MCF 10A (cell line): ENCODE data around the gene ARL6IP1. TPM values are rescaled to one million over a fixed set of nuclear protein-coding genes. Genes with fewer than 3 reads are reported as not detected.

Experiments used
- BruUV-seq: library from RNA; stranded (reverse); fragments of 400-500 nt; replicated peaks from 2 replicates; lab custom pipeline; 2021; lab: Mats Ljungman, UMichigan
- CTCF ChIA-PET: fragments of 300-600 bp; sonication (Branson Sonifier 250); formaldehyde crosslinking; extraction: SDS; loops from one replicate; lab custom pipeline; 2021; ENCODE audit warnings: antibody characterized with exemption, inconsistent platforms; lab: Yijun Ruan, JAX
- POLR2A ChIA-PET: fragments of 300-600, 350-650 bp; sonication (Branson Sonifier 250); formaldehyde crosslinking; extraction: SDS; loops from one replicate; lab custom pipeline; 2020; ENCODE audit warnings: antibody characterized with exemption, inconsistent platforms; lab: Yijun Ruan, JAX
- DNase-seq: peaks from one replicate; pipeline ENCODE4 v3.0.0-alpha.2; 2018; ENCODE audit not compliant: unreplicated experiment
- H3K27ac Mint-ChIP-seq: one replicate; pipeline ENCODE4 v1.8.0; 2022; ENCODE audit warnings: mild to moderate bottlenecking, low read depth, mixed read lengths; ENCODE audit not compliant: unreplicated experiment
- H3K27me3 Mint-ChIP-seq: one replicate; pipeline ENCODE4 v1.8.0; 2022; ENCODE audit warnings: mixed read lengths; ENCODE audit not compliant: insufficient read depth, unreplicated experiment
- H3K36me3 Mint-ChIP-seq: one replicate; pipeline ENCODE4 v1.8.0; 2022; ENCODE audit warnings: mild to moderate bottlenecking, moderate library complexity, mixed read lengths; ENCODE audit not compliant: insufficient read depth, unreplicated experiment
- H3K4me1 Mint-ChIP-seq: one replicate; pipeline ENCODE4 v1.8.0; 2022; ENCODE audit warnings: mixed read lengths; ENCODE audit not compliant: insufficient read depth, unreplicated experiment
- H3K4me3 Mint-ChIP-seq: one replicate; pipeline ENCODE4 v1.8.0; 2022; ENCODE audit warnings: mild to moderate bottlenecking, moderate library complexity, mixed read lengths; ENCODE audit not compliant: unreplicated experiment
- H3K9me3 Mint-ChIP-seq: one replicate; pipeline ENCODE4 v1.8.0; 2022; ENCODE audit warnings: mixed read lengths; ENCODE audit not compliant: unreplicated experiment
- intact Hi-C: fragments of 100-400 bp; cut with micrococcal nuclease; formaldehyde crosslinking; loops from 2 replicates; pipeline ENCODE4 v1.14.1; 2022
- total RNA-seq: library from RNA; stranded (reverse); gene quantifications from 2 replicates; pipeline ENCODE4 v1.2.3, GENCODE V29; 2022
- TF ChIP-seq, protein P1 (sequence below): fragments of 200-600 bp; IDR thresholded peaks from one replicate; pipeline ENCODE4 v1.8.0; 2022; ENCODE audit warnings: antibody characterized with exemption, mild to moderate bottlenecking; ENCODE audit not compliant: unreplicated experiment

Gene ARL6IP1
- total RNA-seq, 1 experiment from 2014 or later, result 120 TPM

DNA sequence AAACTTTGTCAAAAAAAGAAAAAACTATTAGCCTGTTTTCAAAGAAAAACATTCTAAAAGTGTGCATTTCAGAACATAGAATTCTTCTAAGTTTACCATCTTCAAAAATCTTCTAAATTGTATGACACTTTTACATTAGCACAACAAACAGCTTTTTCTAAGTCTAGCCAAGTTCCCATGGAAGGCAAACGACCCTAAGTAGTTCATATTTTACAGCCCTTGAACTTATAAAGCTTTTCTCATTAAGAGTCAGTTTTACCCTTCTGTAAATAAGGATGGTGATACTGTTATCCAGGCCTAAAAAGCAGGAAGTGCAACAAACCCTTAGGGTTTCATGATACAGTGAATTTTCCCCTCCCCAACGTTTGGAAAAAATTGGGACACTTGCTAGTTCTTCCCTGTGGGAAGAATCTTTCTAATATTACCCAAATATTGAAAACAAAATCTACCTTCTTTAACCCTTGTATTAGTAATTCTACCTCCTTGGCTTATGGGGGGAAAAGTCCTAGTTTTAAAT, 4.0 kb upstream of the ARL6IP1 start:
- POLR2A ChIA-PET, result interaction anchor here (0.8 to 10.1 kb wide), 7 partner anchors 10 to 37 kb away, joined by 3 to 238 read pairs (median 4); partner anchors contain the start of gene RPS15A
- H3K4me3 Mint-ChIP-seq, result no peak overlapping the region
- intact Hi-C loops, result no loop called here
- TF ChIP-seq, protein P1, sequence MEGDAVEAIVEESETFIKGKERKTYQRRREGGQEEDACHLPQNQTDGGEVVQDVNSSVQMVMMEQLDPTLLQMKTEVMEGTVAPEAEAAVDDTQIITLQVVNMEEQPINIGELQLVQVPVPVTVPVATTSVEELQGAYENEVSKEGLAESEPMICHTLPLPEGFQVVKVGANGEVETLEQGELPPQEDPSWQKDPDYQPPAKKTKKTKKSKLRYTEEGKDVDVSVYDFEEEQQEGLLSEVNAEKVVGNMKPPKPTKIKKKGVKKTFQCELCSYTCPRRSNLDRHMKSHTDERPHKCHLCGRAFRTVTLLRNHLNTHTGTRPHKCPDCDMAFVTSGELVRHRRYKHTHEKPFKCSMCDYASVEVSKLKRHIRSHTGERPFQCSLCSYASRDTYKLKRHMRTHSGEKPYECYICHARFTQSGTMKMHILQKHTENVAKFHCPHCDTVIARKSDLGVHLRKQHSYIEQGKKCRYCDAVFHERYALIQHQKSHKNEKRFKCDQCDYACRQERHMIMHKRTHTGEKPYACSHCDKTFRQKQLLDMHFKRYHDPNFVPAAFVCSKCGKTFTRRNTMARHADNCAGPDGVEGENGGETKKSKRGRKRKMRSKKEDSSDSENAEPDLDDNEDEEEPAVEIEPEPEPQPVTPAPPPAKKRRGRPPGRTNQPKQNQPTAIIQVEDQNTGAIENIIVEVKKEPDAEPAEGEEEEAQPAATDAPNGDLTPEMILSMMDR, result no peak
- no peaks in the 10 kb centered on the region for H3K9me3 Mint-ChIP-seq
- H3K36me3 Mint-ChIP-seq, result peaks cover 78% of the 10 kb centered on the region
- CTCF ChIA-PET, result interaction anchor here (1.1 to 2.9 kb wide), 5 partner anchors 12 to 178 kb away, joined by 3 to 15 read pairs (median 5); partner anchors contain the start of gene TMC7
- DNase-seq, result no peak
- H3K27me3 Mint-ChIP-seq, result no peaks in the 10 kb centered on the region
- peak overlapping the region; percentile 17 for H3K27ac Mint-ChIP-seq
- no TSS peak for BruUV-seq
- peaks cover 15% of the 10 kb centered on the region for H3K4me1 Mint-ChIP-seq

DNA sequence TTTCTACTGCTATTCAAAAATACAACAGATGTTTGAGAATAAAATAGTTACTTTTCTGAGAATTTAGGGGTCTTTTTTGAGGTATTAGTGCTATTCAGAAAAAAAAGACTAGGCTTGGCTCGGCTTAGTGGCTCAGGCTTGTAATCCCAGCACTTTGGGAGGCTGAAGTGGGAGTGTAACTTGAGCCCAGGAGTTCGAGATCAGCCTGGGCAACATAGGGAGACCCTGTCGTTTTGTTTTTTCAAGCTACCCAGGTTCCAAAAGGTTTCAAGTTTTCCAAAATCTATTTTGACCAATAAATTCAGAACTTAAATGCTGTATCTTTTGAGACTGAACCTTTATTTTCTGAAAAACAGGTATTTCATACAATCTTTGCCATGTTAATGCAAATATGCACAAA, 3.2 kb upstream of the ARL6IP1 start:
- H3K4me3 Mint-ChIP-seq, result peak overlapping the region; percentile 17
- no peaks in the 10 kb centered on the region for H3K9me3 Mint-ChIP-seq
- H3K27ac Mint-ChIP-seq, result peak overlapping the region; percentile 29
- CTCF ChIA-PET, result interaction anchor here (0.7 to 2.9 kb wide), 10 partner anchors 13 to 179 kb away, joined by 3 to 15 read pairs (median 4); partner anchors contain the start of genes RPS15A and TMC7
- peaks cover 22% of the 10 kb centered on the region for H3K4me1 Mint-ChIP-seq
- H3K36me3 Mint-ChIP-seq, result peaks cover 71% of the 10 kb centered on the region
- intact Hi-C loops, result loop anchor here (5.0 kb wide), 2 partner anchors 123 to 263 kb away; partner anchors contain the start of genes COQ7 and SMG1
- TF ChIP-seq, protein P1, result no peak
- BruUV-seq, result no TSS peak
- H3K27me3 Mint-ChIP-seq, result no peaks in the 10 kb centered on the region
- POLR2A ChIA-PET, result interaction anchor here (0.8 to 10.1 kb wide), 6 partner anchors 9 to 158 kb away, joined by 3 to 238 read pairs (median 4); partner anchors contain the start of gene RPS15A
- DNase-seq, result no peak

DNA sequence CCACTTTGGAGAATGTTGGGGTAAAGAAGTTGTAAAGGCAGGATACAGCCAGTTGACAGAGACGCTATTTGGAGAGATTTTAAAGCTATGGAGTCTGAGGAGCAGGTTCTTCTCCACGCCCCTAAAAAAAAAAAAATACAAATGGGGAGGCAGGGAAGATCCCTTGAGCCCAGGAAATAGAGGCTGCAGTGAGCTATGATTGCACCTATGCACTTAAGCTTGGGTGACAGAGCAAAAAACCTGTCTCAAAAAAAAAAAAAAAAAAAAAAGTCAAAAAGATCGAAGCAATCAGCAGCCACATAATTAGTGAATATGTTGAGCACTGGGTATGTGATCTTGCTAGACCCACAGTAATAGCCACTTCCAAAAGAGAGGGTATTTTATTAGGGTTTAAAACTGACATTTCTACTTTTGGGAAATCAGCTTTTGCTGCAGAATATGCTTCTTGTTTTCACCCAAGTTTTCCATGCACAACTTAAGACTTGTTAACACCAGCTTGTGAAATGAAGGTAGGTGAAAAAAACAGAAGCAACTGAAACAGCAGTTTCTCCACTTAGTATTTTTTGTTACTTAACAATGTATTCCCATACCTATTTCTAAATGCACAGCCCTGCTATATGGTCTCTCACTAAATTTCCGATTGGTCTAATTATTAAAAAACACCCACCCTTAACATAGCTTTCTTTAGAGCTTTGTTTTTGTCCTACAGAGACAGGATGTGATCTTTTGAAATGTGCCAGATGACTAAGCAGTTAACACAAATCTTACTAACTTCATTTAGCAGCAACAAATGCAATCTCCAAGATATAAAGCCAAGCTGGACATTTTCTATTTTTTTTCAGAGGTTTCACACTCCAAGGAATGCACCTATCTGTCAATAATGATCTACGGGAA, 2.5 kb upstream of the ARL6IP1 start:
- intact Hi-C loops, result loop anchor here (5.0 kb wide), 2 partner anchors 123 to 263 kb away; partner anchors contain the start of genes COQ7 and SMG1
- TF ChIP-seq, protein P1, result no peak

More for the DNA sequence above, 2.5 kb upstream of the ARL6IP1 start:
- no TSS peak for BruUV-seq
- ChIA-PET POLR2A (interaction anchor here (0.6 to 10.1 kb wide), 10 partner anchors 14 to 1937 kb away, joined by 3 to 238 read pairs (median 4); partner anchors contain the start of genes RPS15A and SMG1), CTCF (interaction anchor here (0.6 to 3.6 kb wide), 14 partner anchors 13 to 290 kb away, joined by 3 to 30 read pairs (median 4); partner anchors contain the start of genes RPS15A and TMC7)
- peak overlapping the region; percentile 29 for H3K27ac Mint-ChIP-seq
- no peaks in the 10 kb centered on the region for H3K27me3 Mint-ChIP-seq
- DNase-seq, result peak; percentile 54
- H3K9me3 Mint-ChIP-seq, result no peaks in the 10 kb centered on the region
- peaks cover 63% of the 10 kb centered on the region for H3K36me3 Mint-ChIP-seq
- peaks cover 22% of the 10 kb centered on the region for H3K4me1 Mint-ChIP-seq
- H3K4me3 Mint-ChIP-seq, result peak overlapping the region; percentile 17
